T1000 (cell line): Measurements from ENCODE around the gene CHRM2.
"Not testable (repeated sequence)": the region's sequence is repeated elsewhere in the genome, so short reads cannot be mapped to it uniquely, and the experiment has no call there.

Experiments used
- DNase-seq: peaks from one replicate; lab custom pipeline; 2025; ENCODE audit warnings: mixed read lengths; lab: John Stamatoyannopoulos, UW

CHRM2 gene

DNA sequence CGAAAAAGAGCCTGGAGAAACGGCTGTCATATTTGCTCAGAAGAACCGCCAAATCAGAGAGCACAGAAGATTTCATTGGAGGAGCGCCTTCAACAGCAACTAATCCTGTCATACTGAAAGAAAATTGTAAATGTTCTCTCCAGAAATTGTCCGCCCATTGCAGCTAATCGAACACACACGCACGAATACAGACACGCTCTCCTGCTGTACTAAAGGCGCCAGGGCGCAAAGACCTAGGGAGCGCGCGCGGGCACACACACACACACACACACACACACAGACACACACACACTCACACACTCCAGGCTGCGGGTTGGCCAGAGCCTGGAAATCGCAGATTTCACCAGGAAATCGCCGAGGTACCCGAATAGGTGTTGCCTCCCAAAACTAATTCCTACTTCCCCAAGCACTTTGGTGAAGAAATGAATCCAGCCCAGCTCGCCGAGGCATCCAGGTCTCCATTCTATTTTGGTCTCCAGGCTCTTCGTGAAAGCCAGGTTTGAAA is at the start of gene CHRM2:
CHRM2 (plus strand) TSS at position 157 of the 505 bp plus-strand sequence. CDS start 146,214 bp downstream, outside the sequence.
- DNase-seq, result no peak

DNA sequence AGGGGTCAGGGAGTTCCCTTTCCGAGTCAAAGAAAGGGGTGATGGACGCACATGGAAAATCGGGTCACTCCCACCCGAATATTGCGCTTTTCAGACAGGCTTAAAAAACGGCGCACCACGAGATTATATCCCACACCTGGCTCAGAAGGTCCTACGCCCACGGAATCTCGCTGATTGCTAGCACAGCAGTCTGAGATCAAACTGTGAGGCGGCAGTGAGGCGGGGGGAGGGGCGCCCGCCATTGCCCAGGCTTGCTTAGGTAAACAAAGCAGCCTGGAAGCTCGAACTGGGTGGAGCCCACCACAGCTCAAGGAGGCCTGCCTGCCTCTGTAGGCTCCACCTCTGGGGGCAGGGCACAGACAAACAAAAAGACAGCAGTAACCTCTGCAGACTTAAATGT is 37.1 kb upstream of the CHRM2 start:
- DNase-seq, result not testable (repeated sequence)

DNA sequence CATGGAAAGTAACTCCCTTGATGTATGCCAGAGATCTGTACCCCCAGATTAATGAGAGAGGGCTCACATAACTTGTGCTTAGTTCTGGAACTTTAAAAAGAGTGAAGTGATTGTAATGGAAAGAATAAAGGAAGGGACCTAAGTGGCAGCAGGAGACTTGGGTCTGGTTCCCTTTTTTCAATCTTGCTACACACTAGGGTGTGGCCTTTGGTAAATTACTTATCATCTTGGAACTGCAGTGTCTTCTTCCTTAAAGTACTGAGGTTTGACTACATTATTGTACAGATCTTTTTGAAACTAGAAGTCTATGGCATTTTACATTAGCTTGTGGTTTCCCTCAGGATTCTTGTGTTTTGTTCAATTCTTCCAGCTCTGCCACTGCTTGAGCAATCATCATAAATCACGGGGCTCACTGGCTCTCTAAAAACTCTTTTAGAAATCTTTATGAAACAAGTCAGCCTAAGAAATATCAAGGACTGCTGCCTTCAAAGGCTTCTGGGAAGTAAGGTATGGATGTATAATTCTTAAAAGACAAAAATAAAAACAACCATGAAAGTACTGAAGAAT is 22.5 kb upstream of the CHRM2 start:
- DNase-seq, result no peak

DNA sequence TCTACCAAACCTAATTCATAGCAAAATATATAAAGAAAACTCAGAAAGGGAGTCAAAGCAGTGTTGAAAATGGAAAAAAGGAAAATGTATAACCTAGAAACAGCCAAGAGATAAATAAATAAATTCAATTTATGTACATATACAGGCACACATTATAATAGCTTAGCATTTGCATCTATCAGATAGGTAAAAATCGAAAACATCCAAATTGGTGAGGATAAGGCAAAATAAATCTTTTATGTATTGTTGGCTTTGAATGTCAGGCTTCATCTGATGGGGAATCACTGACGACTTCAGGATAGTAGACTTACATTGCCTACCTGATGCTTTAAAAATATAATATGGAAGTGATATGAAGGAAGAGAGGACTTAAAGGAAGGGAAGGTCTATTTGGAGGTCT is 20.6 kb upstream of the CHRM2 start:
- DNase-seq, result no peak

DNA sequence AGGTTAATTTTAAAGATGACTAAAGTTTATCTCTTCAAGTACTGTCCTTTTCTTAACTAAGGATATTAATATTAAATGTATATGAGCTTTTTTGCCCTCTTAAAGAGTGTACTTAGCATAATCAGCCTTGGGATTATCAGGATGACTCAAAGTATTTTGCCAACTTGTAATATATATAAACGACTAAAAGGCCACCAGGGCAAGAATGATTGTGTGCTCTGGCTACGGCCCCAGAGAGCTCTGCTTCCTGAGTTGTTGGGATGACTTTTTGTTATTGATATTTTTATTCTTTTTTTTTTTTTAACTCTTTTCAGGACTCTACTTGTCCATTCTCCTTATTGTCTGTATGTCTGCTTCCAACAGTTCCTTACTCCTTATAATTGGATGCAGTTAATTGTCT is 14.8 kb upstream of the CHRM2 start:
- no peak for DNase-seq

DNA sequence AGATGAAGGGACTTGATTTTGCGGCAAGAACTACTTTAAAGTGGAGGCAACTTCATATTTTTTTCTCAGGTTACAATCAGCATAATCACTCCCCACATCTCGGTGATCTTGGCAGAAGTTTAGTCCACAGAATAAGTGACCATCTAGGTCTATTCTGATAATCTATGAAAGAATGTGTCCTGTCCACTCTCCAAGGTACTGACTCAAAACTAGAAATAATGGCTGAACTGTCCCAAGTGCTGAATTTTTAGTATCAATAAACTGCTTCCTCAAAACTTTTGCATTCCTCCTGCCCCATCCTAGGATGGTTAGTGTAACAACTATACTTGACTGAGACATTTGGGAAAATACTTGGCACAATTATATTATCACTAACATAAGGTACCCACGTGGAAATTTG is 10.9 kb upstream of the CHRM2 start:
- DNase-seq, result no peak

DNA sequence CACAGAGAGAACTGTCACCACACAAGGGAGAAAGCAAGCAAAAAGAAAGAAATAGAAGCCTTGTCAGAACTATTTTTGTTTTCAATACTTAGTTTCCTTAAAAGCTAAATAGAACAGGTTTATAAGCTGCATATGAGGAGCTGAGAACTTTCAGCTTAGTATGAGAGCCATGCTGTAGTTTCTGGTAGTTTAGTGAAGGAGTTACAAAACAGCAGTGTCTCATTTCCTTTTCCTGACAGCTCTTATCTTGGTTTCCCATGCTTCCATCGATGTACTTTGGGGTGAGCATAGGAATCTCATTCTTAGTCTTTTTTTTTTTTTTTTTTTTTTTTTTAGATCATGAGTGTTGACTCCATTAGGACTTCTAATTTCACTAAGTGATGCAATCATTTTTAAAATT is 8.6 kb upstream of the CHRM2 start:
- no peak for DNase-seq

DNA sequence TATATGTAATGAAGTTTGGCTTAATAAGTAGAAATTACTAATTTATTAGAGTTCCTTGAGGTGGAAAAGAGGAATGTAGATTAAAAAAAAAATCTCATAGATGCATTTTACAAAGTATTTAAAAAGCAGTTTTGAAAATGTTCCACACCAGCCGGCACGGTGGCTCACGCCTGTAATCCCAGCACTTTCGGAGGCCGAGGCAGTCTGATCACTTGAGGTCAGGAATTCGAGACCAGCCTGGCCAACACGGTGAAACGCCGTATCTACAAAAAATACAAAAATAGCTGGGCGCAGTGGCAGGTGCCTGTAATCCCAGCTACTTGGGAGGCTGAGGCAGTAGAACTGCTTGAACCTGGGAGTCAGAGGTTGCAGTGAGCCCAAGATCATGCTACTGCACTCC is 3.2 kb upstream of the CHRM2 start:
- DNase-seq, result no peak

DNA sequence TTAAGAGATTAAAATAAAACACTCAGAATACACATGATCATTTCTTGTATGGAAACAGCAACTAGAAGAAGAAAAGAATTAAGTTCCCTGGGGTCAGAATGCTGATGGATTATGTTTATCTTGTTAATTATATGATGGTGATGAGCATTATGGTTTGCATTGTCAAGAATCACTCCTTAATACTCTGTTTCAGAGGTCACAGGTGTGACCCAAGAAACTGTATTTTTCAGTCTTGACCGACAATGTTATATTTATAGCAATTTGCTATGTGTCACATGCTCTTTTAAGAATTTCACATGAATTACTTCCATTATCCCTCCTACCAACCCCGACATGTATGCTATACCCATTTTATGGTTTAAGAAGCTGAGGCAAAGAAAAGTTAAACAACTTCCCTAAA is 2.7 kb upstream of the CHRM2 start:
- no peak for DNase-seq

DNA sequence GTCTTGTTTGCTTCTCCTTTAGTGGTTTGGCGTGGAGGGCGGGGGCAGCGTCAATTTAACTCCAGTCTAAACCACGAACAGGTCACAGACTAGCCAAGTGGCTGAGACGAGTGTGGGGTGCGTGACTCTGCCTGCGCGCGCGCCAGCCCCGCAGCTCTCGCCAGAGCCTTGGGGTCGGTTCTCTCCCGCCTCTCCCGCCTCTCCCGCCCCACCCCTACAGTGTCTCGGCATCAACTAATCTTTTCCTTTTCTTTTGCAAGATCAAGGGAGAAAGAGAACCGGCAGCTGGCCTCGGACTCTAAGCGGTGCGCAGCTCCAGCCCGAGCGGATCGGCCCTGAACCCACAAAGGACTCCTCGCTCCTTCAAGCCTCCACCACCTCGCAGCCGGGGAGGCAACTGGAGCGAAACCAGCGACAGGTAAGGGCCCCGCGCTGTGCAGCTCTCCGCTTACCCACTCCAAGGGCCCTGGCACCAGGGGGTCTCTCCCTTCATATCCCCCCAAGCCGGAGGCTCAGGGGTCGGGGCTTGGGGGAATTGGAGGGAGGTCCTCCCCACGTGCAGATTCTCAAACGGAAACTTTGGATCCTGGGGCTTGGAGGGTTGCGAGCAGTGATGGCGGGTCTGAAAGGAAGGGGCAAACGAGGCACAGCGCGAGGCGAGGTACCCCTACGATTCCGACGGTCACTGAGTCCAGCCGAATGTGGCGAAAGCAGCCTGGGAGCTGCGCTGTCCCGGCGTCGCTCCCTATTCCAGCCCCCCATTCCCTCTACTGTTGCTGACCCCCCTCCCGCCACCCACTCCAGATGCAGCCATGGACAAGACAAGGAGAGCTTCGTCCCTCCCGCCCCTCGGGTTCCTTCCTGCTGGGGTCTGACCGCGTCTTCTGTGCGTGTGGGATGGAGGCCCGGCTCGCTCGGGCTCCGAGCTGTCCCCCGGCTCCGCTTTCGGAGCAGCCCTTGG is 829 bp downstream of the CHRM2 start:
- no peak for DNase-seq

DNA sequence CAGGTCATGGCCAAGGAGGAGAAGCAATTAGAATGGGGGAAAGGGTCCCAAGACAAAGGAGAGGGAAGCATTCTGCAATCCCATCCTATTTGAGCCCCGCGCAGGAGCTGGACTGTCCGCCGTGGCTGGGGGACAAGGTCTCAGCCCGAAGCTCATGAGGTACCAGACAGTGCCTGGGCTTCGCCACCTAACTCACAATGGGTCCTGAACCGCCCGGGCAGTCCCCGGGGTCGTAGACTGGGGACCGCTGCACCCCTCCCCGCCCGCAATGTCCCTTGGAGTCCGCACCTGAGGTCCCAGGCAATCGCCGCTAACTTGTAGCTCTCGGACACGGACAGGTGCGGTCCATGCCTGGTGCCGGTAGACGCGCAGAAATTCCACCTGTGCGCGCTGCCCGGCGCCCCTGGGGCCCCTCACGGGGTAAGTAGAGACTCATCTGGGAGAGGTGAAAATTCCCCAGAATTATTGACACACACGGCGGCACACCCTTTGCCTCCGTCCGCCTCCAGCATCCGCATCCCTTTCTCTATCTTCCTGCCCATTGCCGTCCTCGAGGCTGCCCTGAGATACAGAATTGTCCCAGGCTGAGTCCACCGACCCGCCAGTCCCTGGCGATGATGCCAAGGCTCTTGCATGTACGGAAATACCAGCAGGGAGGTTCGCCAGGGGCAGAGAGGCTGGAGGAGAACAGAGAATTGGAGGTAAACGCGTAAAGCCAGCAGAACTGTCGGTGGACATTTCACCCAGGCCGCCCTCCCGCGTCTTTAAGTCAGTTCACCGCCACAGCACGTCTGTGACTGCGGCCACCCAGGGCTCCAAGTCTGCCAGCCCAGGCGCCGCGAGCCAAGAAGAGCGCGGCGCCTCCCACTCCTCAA is 1.8 kb downstream of the CHRM2 start:
- no peak for DNase-seq

DNA sequence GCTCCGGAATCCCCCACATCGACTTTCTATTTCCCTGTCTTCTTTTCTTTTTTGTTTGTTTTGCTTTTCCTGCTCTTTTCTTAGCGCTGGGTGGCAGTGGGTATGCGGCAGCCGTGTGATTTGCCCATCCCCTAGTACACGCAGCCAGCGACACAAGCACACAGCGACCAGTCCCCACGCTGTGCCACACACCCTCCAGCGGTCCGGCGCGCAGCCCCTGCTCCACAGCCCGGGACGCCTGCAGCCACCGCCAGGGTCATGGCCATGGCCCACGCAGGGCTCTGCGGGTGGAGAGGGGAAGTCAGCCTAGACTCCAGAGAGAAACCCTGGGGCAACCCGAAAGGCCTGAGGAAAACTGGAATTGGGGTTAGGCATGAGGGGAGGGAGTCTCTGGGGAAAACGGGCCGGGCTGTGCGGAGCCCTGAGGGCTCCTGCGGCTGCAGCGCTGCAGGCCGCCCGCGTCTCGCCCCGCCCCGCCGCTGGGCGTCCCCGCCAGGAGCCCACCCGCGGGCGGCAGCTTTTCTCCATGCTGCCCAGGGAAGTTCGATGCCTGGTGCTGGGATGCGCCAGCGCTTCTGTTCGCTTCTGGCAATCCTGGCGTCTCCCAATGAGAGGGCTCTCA is 2.5 kb downstream of the CHRM2 start:
- no peak for DNase-seq

DNA sequence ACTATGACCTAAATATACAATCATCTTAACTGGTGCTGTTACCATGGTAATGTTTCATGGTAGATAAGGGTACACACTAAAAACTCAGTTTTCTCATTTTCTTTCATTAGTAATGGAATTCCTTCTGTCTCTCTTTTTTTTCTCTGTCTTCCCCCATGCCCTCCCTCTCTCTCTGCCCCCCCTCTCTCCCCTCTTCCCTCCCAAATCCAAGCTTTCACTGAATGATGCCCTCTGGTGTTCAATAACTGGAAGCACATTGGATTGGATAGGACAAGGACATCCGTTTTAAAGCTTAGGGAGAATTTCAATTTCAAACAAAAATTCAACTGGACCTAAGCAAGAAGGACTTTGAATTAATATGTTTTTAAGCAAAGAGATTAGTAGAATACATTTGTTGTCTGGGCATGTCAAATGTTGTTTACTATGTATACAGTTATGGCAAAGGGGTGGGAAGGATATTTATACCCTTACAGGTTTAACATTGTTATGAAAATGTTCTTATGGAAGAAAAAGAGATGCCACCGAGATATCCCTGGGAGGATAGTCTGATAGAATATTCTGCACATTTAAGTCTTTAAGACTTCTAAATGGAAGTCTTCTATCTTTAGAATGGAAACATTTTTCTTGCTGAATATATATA is 6.1 kb downstream of the CHRM2 start:
- no peak for DNase-seq

DNA sequence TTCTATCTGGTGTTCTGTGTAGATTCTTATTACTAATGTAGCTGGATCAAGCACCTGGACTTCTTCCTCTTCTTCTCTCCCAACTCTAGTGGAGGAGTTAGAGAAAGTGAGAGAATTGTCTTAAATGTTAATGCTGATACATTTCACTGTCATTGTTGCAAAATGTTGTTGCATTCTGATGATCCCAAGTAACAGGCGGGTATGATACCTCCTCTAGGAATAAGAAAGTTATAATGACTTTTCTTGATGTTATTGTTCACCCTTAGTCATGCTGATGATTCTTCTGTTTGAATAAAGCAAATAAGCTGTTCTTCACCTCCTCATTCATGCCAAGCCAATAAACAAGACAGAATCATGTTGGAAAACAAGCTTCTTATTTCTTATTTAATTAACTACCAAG is 9.1 kb downstream of the CHRM2 start:
- no peak for DNase-seq

DNA sequence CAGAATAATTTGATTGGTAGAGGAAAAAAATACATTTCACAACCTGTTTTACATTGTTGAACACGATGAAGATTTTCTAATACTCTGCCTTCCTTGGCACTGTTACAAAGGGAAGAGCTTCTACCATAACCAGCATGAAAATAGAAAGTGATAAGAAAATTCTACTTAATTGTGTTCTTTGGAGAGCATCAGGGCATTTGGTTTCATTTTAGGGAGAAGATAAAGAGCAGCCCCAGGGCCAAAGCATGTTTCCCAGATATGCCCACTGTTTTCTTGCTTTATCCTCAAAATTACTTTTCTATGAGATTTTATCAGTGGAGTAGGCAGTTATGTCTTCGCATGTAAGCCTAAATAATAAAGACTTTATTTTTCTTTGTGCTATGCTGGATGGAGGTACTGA is 9.5 kb downstream of the CHRM2 start:
- no peak for DNase-seq

DNA sequence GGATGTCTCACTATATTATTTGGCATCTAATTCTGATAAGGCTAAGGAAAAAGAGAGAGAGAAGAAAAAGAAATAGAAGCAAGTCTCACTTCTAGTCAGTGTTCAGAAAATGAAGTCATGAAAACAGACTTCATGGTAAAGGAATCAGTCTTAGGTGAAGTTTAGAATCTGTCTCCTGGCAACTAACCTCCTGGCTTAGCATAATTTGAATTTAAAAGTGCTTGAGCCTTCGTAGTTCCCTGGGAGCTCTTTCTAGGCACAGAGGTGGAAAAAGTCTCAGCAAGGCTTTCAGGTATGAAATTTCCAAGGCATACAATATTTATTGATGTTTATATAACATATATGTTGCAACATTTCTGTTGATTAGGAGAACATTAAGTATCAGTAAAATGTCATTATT is 10.4 kb downstream of the CHRM2 start:
- no peak for DNase-seq

DNA sequence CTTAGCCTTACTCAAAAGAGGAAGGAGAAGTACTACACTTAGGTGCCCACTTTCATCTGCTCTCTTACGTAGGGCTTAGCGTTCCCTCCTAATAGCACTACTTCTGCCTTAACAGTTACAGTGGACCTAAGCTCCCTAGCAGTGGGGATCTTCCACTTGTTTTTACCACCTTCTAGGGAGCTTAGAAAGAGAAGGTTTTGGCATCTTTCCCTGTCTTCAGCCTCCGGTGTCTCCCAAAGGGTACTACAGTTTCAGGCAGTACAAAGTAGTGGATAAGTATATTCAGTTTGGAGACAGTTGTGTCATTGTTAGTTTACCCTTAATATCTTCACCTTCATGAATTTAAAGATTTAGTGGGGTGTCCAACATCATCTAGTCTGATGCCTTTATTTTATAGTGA is 14.6 kb downstream of the CHRM2 start:
- no peak for DNase-seq

DNA sequence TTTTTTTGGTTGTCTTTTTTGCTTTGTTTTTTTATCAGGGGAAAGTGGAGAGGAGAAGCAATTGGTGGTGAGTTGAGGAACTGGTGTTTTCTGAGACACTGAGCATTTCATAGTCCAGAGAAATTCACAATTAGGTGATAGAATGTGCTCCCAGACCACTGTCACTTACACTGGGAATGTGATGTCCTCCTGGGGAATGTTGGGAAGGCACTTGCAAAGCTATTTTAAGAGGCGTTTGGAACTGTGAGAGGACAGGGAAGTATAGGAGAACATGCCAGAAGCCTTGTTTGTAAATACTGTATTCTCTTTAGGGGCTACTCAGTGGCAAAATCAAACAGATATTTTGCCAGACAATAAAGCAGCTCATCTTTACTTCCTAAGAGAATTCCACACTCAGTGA is 16.0 kb downstream of the CHRM2 start:
- DNase-seq, result no peak

DNA sequence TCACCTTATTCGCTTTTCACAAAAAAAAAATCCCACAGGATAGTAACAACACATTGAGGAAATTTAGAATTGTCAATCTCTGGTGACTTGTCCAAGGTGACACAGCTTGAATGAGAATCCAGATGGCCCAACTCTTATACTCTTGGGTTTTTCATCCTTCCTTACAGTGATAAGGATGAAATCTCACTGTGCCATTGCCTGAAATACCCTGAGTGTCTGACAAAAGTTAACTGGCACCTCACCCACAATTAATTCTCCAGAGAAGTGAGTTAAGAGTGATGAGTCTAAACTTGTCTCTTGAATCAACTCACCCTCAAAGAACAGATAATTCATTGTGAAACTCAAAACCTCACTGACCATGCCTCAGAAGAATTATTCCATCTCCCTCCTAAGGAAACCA is 18.9 kb downstream of the CHRM2 start:
- no peak for DNase-seq

DNA sequence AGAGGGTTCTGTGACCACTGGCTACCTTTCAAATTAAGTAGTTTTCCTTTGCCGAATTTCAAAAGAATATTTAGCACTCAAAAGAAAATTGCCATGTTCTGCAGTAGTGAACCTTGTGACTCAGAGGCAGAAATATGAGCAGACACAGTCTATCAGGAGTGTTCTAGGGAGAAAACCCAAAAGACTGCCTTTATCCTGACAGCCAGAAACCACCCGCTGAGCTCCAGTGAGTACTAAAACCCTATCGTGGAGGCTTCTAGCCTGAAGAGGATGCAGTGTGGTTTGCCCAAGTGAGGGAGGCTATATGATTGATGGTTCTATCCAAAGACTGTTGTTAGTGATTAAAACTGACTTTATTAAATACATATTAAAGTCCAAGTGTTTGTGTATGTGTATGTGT is 21.9 kb downstream of the CHRM2 start:
- DNase-seq, result no peak

DNA sequence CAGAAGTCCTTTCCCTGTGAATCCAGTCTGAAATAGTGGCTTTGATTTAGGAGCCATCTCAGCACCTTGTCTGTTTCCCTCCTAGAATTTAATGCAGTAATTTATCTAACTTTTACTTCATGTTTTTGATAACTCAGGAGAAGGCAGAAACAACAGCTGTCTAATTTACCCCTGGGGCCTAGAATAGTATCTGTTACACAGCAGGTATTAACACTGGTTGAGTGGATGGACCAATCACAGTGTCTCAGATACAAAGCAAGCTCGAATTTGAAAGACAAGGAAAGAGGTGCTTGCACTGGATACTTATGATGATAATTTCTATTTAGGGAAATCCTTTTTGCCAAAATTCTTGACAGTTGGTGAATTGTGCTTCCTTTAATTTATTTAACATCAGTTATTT is 23.4 kb downstream of the CHRM2 start:
- no peak for DNase-seq
